ENCODE data around the gene CLK4.
"Not testable (repeated sequence)": the region's sequence is repeated elsewhere in the genome, so short reads cannot be mapped to it uniquely, and the experiment has no call there.

CLK4 gene

DNA sequence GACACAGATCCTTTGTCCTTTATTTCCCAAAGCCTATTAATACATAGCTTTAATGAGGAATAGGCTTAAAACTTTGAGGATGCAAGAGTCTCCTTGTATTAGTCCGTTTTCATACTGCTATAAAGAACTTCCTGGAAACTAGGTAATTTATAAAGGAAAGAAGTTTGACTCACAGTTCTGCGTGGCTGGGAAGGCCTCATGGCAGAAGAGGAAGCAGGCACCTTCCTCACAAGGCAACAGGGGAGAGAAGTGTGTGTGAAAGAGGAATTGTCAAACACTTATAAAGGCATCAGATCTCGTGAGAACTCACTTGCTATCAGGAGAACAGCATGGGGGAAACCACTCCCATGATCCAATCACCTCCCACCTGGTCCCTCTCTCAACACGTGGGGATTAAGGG lies 5.4 kb upstream of the CLK4 start:
- DNase-seq: no peak

DNA sequence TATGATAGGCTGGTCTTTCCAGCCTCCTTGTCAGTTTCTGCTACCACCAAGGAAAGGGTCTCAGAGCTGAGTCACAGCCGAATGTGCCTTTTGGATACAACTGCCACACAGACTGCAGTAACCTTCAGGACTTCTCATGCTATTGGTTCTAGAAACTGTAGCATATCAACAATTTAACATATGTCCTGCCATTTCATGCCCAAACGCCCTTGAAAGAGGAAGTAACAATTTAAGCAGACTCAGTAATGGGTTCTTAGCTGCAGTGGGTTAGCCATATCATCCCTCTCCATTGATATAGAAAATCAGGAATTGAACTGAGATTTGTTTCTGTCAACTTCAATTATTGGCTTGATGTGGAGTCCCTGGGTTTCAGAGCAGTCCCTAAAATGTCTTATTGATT lies 4.1 kb upstream of the CLK4 start:
- DNase-seq: no peak

DNA sequence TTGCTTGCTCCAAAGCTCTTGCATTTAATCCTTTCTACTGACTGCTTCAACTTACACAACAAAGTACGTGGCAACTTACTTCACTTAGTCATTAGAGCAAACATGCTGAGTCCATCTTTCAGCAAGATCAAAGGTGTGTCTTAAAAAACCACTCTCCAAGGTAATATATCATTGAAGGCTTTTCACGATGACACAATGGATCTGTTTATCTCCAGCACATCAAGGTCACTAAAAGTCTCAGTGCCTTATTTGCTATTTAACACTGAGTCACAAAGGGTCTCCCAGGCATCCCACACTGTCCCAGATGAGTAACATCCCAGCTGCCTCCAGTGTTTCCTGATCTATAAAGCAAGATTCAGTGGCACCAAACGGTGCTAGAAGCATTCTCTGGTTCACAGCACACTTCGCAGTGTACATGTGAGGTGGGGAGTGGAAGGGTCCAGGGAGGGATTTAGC lies 3.7 kb upstream of the CLK4 start:
- DNase-seq: no peak

DNA sequence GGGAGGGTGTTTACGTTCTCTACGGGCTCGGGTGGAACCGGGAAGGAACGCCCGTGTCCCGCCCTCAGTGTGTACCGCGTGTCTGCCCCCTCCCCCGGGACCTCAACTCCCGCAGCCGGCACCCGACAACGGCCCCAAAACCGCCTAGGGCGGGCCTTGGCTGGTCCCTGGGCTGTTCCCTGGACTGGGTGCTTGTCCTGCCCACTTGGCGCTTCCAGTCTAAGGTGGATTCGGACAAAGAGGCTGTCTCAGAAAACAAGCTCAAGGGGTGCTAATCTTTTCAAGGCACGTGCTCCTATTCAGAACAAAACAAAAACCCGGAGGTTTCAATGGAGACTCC lies 379 bp upstream of the CLK4 start:
- peak; percentile 56 for DNase-seq

DNA sequence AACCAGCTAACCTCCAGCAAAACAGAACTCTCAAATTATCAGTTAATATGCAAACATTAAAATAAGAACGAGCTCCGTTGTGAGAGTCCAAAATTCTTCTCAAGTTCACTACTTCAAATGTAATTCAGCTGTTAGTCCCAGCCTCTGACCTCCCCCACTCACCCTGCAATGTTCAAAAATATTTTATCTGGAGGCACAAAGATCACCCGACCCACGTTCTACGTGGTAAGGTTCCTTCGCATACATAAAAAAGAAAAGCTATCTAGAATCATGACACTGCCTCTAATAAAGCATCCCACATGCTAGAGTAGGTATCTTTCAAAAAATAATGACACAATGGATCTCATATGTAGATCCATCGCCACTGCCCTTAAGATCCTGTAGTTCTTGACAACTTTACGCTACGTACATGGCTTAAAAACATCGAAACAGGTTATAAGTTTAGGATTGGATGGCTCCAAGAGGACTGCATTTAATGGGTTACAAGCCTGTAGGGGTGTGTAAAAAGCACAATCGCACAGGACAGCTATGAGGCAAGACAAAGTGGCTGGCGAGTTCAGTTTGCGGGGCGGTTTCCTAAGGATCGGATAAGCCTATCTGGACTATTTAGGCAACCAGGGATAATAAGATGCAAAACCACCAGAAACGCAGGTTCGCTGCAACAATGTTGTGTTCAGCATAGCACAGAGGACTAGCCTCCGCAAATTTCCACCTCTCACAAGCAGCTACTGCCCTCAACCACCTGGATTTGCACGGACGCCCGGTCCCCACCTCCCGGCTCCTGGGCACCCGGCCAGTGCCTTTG lies 969 bp downstream of the CLK4 start:
- DNase-seq: no peak

DNA sequence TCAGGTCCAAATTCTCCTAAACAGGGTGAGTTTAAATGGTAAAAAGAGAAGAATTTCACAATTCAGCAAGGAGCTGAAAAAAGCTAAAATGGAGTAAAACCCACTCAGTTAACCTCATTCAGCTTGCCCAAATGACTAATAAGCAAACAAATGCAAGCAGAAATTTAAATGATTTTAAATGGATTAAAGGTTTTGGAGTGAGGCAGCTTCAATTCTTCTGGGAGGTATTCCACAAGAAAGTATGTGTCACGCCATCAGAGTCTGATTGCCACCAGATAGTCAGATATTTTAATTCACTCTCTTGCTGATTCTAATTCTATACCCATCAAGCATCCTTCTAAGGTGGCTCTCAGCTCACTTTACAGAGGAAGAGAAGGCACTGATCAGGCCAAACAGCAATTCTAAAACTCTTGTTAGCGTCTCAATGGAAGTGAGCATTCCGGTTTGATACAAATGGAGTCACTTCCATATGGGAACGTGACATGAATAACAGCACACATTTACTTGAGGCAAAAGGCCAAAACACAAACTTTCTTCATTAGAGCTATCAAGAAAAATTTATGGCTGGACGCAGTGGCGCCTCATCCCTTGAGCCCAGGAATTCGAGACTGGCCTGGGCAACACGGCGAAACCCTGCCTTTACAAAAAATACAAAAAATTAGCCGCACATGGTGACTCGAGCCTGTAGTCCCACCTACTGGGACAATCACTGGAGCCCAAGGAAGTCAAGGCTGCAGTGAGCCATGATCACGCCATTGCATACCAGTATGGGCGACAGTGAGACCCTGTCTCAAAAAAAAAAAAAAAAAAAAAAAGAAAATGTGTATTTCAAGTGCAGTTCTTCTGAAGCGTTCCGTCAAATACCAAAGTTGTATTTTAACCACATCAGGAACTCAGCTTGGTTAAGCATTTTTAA lies 2.0 kb downstream of the CLK4 start:
- DNase-seq: no peak

DNA sequence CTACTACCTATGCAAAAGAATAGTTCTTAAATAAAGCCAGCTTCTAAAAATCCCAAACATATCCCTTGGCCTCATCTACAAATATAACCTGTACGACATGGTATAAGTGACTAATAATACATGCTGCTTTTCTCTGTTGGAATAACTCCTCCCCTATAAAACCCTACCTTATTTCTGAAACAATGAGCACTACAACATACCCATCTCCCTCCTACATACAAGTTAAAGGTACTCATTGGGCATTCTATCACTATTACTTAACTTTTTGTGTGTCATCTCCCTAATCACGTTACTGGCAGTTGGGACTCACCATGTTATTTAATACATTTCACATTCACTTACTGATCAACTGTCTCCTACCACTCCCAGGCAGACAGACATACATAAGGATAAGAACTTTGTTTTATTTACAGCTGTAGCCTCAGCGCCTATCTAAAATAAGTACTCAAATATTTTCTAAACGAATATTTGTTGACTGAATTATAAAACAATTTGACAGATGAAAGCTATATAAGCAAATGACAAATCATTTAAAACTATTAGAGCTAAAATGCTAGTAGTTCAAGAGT lies 4.1 kb downstream of the CLK4 start:
- DNase-seq: no peak

DNA sequence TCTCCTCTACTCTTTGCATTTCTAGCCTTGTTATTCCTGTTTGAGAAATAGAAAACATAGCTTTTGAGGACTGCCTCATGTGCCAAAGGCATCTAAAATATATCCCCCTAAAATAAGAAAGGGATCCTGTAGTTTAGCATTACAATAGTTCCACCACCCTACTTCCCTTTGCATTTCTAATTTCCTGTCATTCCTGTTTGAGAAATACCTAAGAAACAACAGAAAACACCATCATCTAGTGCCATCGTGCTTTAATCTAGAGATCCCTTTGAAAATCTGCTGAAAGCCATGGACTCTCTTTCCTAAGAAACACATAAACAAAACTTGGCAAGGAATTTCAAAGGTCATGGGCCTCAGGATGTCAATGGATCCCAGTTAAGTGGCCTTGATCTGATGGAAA lies 7.5 kb downstream of the CLK4 start:
- no peak for DNase-seq

DNA sequence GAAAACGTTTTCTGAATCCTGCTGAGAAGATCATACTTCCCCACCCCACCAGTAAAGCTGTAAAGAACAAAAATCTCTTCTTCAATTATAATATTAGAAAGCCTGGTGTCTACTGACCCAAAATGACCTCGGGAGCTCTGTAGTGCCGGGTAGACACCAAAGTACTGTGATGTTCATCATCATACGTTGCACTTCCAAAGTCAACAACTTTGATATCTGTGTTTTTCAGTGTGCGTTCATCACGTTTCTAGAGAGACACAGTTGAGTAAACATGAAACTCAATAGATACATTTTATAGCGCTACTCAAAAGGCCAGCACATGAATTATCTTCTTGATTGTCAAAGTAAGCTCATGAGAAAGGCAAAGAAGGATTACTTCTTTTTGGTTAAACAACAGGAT lies 14.6 kb downstream of the CLK4 start:
- no peak for DNase-seq

DNA sequence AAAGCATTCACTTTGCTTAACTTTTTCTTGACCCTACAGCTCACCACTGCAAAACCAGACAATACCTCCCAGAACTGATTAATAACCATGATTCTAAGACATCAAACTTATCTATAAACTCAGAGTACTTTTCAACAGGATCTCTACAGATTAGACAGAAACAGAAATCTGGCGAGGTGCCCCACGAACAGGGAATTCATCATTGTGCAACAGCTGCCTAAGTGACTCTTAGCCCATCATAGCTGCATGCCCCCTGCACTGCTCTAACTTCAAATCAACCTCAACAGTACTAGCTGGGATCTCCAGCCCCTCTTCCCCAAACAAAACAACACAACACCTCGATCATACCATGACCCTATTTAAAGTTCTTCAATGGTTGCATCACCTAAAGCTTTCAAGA lies 20.6 kb downstream of the CLK4 start:
- no peak for DNase-seq

DNA sequence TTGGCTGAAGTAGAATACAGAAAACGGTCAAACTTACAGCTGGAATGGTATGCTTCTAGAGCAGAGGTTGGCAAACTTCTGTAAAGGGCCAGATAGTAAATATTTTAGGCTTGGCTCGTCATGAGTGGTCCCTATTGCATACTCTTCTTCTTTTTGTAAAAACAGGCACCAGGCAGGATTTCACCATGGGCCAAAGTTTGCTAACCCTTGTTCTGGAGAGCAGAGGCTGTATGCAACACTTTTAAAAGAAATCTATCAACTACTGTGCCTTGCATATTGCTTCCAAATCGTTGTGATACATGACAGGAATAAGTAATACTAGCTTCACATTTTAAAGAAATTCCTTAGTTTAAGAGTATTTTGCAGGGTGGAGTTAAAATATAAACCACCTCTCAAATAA lies 21.1 kb downstream of the CLK4 start:
- DNase-seq: no peak

DNA sequence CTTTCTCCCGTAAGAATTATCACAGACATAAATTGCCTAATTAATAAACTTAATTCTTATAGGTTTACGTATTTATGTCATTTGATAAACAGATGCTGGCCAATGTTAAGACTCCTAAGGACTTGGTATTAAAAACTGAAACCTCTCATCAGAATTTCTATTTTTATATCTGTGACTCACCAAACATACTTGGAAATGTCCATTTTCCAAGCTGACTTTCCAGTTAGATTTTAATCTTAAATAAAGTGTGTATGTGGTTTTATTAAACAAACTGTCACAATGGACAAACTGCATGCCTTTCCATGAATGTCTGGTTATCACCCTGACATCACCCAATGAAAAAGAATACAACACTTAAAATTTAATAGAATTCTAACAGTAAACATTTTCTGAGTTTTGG lies 24.1 kb downstream of the CLK4 start:
- no peak for DNase-seq

DNA sequence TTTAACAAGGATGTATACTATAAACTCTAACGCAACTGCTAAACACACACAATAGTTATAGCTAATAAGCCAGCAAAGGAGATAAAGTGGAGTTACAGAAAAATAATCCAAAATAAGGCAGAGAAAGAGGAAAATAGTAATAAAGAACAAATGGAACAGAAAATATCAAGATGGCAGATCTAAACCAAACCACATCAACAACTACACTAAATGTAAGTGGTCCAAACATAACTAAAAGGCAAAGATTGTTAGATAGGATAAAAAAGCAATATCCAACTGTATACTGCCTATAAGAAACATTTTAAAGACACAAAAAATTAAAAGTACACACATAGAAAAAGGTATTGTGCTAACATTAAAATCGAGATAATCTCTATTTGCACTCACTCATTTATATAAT lies 31.1 kb downstream of the CLK4 start:
- DNase-seq: no peak

DNA sequence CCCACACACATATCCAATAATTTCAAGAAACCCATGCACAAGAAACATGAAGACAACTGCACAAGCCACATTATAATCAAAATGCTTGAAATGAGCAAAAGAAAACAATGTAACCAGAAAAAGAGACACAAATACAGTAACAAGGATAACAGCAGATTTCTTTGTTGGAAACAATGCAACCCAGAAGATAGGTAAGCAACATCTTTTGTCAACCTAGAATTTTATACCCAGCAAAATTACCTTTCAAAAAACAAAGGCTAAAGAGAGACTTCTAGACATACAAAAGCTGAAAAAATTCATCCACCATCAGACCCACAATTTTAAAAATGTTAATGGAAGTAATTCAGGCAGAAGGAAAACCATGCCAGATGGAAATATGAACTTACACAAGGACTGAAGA lies 31.7 kb downstream of the CLK4 start:
- DNase-seq: no peak

DNA sequence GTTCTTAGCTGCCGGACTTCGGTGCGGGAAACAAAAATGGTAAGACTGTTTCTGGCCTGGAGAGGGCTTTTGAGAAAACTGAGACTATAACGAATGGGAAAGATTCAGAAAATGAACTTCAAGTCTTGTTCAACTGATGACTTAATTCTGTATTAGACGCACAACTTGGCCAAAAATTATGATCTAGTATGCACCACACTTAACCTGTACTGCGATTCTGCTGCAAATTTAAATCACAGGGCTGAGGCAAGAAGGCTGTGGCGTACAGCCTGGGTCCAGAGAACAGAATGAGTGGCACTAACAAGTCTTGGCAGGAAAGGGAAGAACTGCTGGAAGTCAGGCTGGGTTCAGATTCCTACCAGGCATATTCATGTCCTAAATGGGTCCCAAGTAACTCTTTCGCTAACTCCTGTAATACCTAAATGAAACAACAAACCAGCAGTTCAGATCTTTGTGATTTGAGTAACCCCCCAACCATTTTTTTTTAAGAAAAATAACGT lies 35.9 kb downstream of the CLK4 start:
- DNase-seq: no peak

DNA sequence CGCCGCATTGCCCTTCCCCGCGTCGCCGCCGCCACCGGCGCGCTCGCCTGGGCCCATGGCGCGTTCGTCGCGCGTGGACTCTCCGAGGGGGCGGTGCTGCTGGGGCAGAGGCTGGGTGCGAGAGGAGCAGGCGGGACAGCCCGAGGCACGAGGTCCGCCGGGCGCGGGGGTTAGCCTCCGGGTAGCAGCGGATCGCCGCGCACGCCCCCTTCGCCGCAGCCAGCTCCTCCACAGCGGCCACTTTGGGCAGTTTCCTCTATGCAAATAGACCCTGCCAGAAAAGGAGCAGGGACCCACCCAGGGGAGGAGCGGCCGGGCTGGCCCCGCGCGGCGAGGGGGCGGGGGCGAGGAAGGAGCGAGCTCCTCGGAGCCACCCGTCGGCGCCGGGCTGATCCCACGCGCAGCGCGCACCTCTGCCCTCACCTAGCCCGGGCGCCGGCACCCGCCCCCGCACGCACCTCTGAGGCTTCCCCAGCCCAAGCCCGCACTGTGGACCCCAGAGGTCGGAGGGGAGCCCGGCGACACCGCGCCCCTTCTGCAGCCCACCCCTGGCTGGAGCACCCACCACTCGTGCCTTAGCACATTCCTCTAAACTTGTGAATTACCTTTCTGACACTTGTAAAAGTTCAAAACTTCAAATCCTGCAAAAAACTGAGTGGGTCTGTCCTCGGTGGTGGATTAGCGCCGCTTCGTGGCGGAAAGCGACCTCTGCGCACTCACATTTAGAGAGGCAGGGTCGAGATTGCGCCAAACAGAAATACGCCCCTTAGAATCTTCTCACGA lies 36.5 kb downstream of the CLK4 start, which contains the start of gene COL23A1:
Gene COL23A1, minus strand, starts transcription at position 253 of the 783 bp plus-strand sequence.
- peak; percentile 35 for DNase-seq

DNA sequence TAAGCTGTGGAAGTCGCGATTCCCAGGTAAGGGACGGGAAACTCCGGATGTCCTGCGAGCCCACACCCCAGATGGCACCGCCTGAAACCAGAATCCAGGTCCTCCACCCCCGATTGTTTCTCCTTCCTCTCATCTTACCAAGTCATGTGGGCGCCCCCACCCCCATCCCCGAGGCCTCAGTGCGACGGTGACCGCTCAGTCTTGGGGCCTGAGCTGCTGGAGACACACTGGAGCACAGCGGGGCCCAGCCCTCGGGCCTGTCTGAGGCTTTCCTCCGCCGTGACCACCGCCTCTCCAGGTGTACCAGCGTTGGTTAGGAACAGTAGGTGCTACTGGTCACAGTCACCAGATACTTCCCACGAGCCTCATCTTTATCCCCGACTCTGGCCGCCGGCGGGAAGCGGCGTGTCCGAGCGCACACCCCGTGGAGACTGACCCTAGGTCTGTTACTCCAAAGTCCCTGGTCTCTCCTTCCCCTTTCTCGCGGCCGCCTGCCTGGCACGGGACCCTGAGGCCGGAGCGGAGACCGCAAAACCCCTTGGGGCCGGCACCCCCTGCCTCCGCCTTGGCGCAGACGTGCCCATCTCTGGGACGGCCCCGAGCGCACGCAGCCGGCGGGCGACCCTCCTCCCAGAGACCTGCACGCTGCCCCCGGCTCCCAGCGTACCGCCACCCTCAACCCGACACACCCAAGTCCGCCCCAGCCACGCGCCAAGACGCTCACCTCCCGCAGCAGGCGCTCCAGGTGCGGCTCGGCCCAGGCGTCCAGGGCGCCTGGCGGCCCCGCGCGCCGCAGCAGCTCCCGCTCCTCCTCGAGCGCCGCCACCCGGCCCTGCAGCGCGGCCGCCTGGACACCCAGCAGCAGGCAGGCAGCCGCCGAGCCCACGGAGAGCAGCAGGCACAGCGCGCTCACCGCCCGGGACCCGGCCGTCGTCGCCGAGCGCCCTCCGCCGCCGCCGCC lies 37.4 kb downstream of the CLK4 start:
- DNase-seq: peak; percentile 28

DNA sequence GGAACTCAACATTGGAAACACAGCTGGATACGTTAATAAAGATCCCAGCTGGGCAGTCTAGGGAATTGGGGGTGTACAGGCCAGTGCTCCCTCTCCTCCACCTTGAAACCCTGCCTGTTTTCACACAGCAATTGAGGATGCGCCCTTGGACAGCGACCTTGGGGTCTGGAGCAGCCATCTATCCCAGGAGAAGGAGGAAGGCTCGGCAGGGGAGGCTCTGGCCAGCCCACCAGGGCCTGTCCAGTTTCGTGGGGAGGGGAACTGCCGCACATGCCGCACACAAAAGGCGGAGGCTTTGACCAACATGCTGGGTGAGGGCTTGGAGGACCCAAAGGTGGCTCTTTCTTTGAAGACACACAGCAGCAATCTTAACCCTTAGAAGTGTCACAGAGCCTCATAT lies 38.1 kb downstream of the CLK4 start:
- no peak for DNase-seq

DNA sequence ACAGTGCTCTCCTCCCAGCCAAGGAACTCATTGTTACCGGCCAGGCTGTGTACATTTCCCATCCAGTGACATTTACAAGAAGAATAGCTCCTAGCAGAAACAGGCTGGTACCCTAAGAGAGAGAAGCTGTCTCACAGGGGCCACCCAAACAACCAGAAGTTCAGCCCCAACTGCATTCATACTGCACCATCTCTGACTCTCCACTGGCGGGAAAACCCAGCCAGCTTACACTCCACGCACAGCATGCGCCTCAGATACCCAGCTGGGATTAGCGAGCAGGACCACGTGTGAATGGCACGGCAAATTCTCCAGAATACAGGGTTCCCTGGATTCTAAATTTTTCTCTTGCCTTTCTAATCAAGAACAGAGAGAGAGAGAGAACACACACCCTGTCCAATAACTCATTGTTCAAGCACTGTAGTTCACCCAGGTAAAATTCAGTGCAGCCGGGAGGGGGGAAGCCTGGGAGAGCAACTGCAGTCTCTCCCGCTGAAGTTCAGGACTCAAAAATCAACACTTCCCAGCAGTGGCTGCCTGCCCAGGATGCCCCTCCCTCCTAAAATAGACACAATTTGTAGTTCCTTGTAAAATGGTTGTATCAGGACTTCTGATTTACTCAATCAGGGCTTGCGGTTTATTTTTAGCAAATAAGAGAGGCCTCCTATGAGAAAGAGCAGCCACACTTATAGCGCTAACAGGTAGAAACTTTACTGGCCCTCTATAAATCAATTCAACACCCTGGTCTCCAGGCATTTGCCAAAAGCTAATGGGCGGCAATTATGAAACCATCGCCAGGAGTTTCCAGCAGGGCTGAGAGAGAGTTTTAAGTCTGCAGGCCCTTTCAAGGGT lies 38.9 kb downstream of the CLK4 start:
- DNase-seq: no peak

DNA sequence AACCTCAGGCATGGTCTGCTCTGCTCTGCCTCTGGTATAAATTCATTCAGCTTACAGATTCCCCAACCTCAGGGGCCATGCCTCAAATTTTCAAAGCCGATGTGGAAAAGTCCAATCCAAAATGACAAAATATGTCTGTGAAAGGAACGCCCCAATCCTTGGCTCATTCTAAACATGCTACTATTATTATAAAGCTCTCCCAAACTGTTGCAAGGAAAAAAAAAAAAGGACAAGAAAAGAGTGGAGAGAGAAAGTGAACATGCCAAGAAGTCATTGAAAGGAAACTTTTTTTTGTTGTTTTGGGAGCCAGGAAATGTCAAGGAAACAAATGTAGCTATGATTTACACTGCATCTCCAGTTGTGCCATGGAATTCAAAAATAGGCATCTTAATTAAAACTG lies 40.5 kb downstream of the CLK4 start:
- DNase-seq: no peak

DNA sequence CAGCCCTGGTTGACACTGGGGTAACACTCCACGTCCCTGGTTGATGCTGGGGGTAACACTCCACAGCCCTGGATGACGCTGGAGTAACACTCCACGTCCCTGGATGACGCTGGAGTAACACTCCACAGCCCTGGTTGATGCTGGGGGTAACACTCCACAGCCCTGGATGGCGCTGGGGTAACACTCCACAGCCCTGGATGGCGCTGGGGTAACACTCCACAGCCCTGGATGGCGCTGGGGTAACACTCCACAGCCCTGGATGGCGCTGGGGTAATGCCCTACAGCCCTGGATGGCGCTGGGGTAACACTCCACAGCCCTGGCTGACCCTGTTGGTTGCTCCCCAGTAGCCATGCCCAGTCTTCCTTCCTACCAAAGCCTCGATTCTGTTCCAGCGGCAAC lies 41.4 kb downstream of the CLK4 start:
- not testable (repeated sequence) for DNase-seq

Measured in NCI-H748 treated with DMSO at 0.1 percent for 48 hours (cell line).